Stomach (tissue), 9 donors: ENCODE data around the gene ELF4. TPM values are rescaled to one million over a fixed set of nuclear protein-coding genes. Genes with fewer than 3 reads are reported as not detected.

Source experiments
- DNase-seq, 2 donors: peaks; one replicate each; pipeline versions ENCODE4 v3.0.0 to v3.0.0-alpha.2; 2013 to 2019
- H3K27ac ChIP-seq, 5 donors: fragments of 200-600 bp in 4 of 5; sonication (generic) in 4 of 5; one replicate each; pipeline ENCODE4 v1.5.1; 2013 to 2019; ENCODE audit warnings: mild to moderate bottlenecking in 1 of 5, moderate library complexity in 1 of 5
- H3K27me3 ChIP-seq, 3 donors: fragments of 200-600 bp; sonication (generic); one replicate each; pipeline ENCODE4 v1.5.1; 2017 to 2019; ENCODE audit warnings: mixed run types in 1 of 3
- H3K36me3 ChIP-seq, 4 donors: fragments of 200-600 bp; sonication (generic); 1 replicate in 3 of 4; 2 replicates in 1 of 4; pipeline ENCODE4 v1.5.1; 2016 to 2019
- H3K4me1 ChIP-seq, 4 donors: fragments of 200-600 bp; sonication (generic); one replicate each; pipeline ENCODE4 v1.5.1; 2016 to 2019
- H3K4me3 ChIP-seq, 4 donors: fragments of 200-600 bp; sonication (generic) in 3 of 4; one replicate each; pipeline ENCODE4 v1.5.1; 2016 to 2019; ENCODE audit warnings: mild to moderate bottlenecking in 1 of 4
- H3K9me3 ChIP-seq, 4 donors: fragments of 200-600 bp; sonication (generic); one replicate each; pipeline ENCODE4 v1.5.1; 2016 to 2019
- CTCF ChIP-seq, 7 experiments: fragments of 450-650 bp in 4 of 7; fragments of 200-600 bp in 3 of 7; sonication (generic) in 3 of 7; IDR thresholded peaks; one replicate each; pipeline ENCODE4 v1.5.1; 2016 to 2019; ENCODE audit warnings: antibody characterized with exemption in 7 of 7, control low read depth in 2 of 7, mild to moderate bottlenecking in 1 of 7
- EP300 ChIP-seq: sonication (generic); formaldehyde crosslinking; IDR thresholded peaks from one replicate; pipeline ENCODE4 v1.6.1; 2017; ENCODE audit warnings: antibody characterized with exemption
- POLR2A ChIP-seq, 4 donors: fragments of 450-650 bp; IDR thresholded peaks; one replicate each; pipeline ENCODE4 v1.6.1; 2016; ENCODE audit warnings: antibody characterized with exemption in 4 of 4, control low read depth in 2 of 4, mild to moderate bottlenecking in 1 of 4, moderate library complexity in 1 of 4
- POLR2AphosphoS5 ChIP-seq, 3 donors: sonication (generic); formaldehyde crosslinking; IDR thresholded peaks; one replicate each; pipeline ENCODE4 v1.6.1; 2016; ENCODE audit warnings: antibody characterized with exemption in 3 of 3
- WGBS, 5 donors: extraction: QIAGEN DNeasy Blood & Tissue Kit in 3 of 5; methylation state at CpG; one replicate each; pipeline versions ENCODE4 v1.1.5 to v1.1.7; 2013 to 2018; 5-methylcytosine and 5-hydroxymethylcytosine counted together
- intact Hi-C: fragments of 100-400 bp; cut with DNase I; formaldehyde crosslinking; loops from one replicate; pipeline ENCODE4 v1.15.1; 2023; ENCODE audit warnings: low total_unique reads
- polyA plus RNA-seq, 3 donors: library from polyadenylated mRNA; stranded (reverse); fragments of 200-250 nt; gene quantifications; one replicate each; pipeline ENCODE4 v1.2.3, GENCODE V29; 2013
- total RNA-seq, 5 donors: library from RNA; depleted of rRNA; stranded (reverse); fragments of >200 nt; gene quantifications; one replicate each; pipeline versions ENCODE4 v1.1.0 to v1.2.3, GENCODE V29; 2014 to 2016
- donor health status: healthy with polysubstance abuse.
- donor health status: Bipolar disorder and iron deficiency.
- donor health status: healthy.

ELF4 gene
- total and polyA plus RNA-seq, 8 donors: 3.9 to 34.5 (median 12.7) TPM

GRCh38 chrX:130048686-130049222, 61.5 kb downstream of the ELF4 start:
- H3K4me1 ChIP-seq: no peaks in the 10 kb centered on the region
- H3K9me3 ChIP-seq: peaks cover 0 to 6% (median 0%) of the 10 kb centered on the region in 4 donors
- DNase-seq: no peak
- no peaks in the 10 kb centered on the region for H3K27me3 ChIP-seq
- peaks cover 11 to 97% (median 90%) of the 10 kb centered on the region in 4 donors for H3K36me3 ChIP-seq
- TF ChIP-seq POLR2AphosphoS5 (IDR thresholded peaks at IDR 0.05) (no peak), EP300 (no peak), POLR2A (IDR thresholded peaks at IDR 0.05) (no peak), CTCF (IDR thresholded peaks at IDR 0.05) (no peak)
- 74 to 98% (median 94%) methylated on average over 4 of the region's 4 CpGs for WGBS, 5 donors
- intact Hi-C loops: no loop called here
- no peak overlapping the region for H3K4me3 ChIP-seq
- H3K27ac ChIP-seq: no peak overlapping the region

- Histone ChIP-seq H3K27ac (no peak overlapping the region), H3K27me3 (no peaks in the 10 kb centered on the region), H3K9me3 (peaks cover 0 to 6% (median 0%) of the 10 kb centered on the region in 4 donors), H3K4me1 (no peaks in the 10 kb centered on the region), H3K36me3 (peaks cover 11 to 91% (median 86%) of the 10 kb centered on the region in 4 donors), H3K4me3 (no peak overlapping the region)
- no peak for TF ChIP-seq POLR2AphosphoS5 (IDR thresholded peaks at IDR 0.05)
- TF ChIP-seq CTCF (IDR thresholded peaks at IDR 0.05): no peak
- no peak for TF ChIP-seq POLR2A (IDR thresholded peaks at IDR 0.05)
- no peak for TF ChIP-seq EP300
- no peak for DNase-seq
- WGBS, 5 donors: 90 to 98% (median 93%) methylated on average over 4 to 5 of the region's 5 CpGs
- intact Hi-C loops: no loop called here
Observed at GRCh38 chrX:130047416-130047815, 62.9 kb downstream of the ELF4 start.

- peaks cover 4 to 95% (median 86%) of the 10 kb centered on the region in 4 donors for H3K36me3 ChIP-seq
- intact Hi-C loops: no loop called here
- H3K27ac ChIP-seq: no peak overlapping the region
- H3K9me3 ChIP-seq: no peaks in the 10 kb centered on the region
- TF ChIP-seq EP300 (no peak), POLR2AphosphoS5 (IDR thresholded peaks at IDR 0.05) (no peak), POLR2A (IDR thresholded peaks at IDR 0.05) (no peak), CTCF (IDR thresholded peaks at IDR 0.05) (no peak)
- H3K4me3 ChIP-seq: no peak overlapping the region
- no peaks in the 10 kb centered on the region for H3K27me3 ChIP-seq
- DNase-seq: peak in 1 of 2 donors; percentile 39
- WGBS, 5 donors: 50 to 81% (median 73%) methylated on average over 2 of the region's 2 CpGs
- no peaks in the 10 kb centered on the region for H3K4me1 ChIP-seq
Observed at GRCh38 chrX:130039847-130040246, 70.5 kb downstream of the ELF4 start.

- 66 to 90% (median 74%) methylated on average over 5 to 7 of the region's 7 CpGs for WGBS, 5 donors
- intact Hi-C loops: no loop called here
- DNase-seq: no peak
- H3K4me1 ChIP-seq: no peaks in the 10 kb centered on the region
- TF ChIP-seq POLR2A (IDR thresholded peaks at IDR 0.05): no peak
- no peak for TF ChIP-seq CTCF (IDR thresholded peaks at IDR 0.05)
- no peak for TF ChIP-seq EP300
- no peak for TF ChIP-seq POLR2AphosphoS5 (IDR thresholded peaks at IDR 0.05)
- no peaks in the 10 kb centered on the region for H3K27me3 ChIP-seq
- H3K27ac ChIP-seq: no peak overlapping the region
- no peak overlapping the region for H3K4me3 ChIP-seq
- peaks cover 4 to 100% (median 86%) of the 10 kb centered on the region in 4 donors for H3K36me3 ChIP-seq
- H3K9me3 ChIP-seq: no peaks in the 10 kb centered on the region
Observed at GRCh38 chrX:130034178-130034577, 76.1 kb downstream of the ELF4 start.
